ENCODE data around the gene SLC17A3.

DNA sequence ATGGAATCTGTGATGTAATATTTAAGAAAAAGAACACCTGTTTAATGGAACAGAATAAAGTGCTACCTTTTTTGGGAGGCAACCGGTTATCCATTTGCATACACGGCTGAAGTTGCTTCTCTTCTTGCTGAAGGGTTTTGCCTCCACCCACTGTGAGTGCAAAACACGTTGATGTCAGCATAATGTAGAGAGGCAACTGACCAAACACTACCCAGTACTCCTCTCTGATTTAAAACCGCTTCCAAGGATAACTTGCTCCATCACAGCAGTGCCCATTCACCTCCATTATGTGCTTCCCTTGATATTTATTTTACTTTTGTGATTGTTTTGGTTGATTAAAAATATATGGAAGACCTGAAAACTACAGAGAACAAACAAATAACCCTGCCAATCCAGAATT is 43.6 kb downstream of the SLC17A3 start:
- TF ChIP-seq, protein P1, sequence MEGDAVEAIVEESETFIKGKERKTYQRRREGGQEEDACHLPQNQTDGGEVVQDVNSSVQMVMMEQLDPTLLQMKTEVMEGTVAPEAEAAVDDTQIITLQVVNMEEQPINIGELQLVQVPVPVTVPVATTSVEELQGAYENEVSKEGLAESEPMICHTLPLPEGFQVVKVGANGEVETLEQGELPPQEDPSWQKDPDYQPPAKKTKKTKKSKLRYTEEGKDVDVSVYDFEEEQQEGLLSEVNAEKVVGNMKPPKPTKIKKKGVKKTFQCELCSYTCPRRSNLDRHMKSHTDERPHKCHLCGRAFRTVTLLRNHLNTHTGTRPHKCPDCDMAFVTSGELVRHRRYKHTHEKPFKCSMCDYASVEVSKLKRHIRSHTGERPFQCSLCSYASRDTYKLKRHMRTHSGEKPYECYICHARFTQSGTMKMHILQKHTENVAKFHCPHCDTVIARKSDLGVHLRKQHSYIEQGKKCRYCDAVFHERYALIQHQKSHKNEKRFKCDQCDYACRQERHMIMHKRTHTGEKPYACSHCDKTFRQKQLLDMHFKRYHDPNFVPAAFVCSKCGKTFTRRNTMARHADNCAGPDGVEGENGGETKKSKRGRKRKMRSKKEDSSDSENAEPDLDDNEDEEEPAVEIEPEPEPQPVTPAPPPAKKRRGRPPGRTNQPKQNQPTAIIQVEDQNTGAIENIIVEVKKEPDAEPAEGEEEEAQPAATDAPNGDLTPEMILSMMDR (IDR thresholded peaks at IDR 0.05): no peak
- TF ChIP-seq POLR2A (IDR thresholded peaks at IDR 0.05): no peak
